ENCODE results near the gene VBP1. TPM values are rescaled to one million over a fixed set of nuclear protein-coding genes. Genes with fewer than 3 reads are reported as not detected.

VBP1 gene
- total RNA-seq, 1 experiment from 2014 or later, result 83.5 TPM

DNA sequence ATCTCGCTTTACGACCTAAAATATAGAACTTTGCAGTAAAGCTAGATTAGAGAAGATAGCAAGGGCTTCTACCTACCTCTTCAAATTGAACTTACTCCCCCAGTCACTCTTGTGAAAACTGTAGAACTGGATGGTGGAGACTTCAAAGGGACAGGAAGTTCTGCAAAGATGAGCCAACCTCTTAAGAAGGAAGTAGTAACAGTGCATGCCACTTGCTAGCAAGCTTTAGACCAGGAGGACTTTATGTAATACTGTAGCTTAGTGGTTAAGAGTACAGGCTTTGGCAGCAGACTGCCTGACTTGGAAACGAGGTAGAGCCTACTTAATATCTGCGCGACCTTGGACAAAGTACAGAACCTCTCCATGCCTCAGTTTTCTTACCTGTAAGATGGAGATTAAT, 27.5 kb upstream of the VBP1 start:
- Histone ChIP-seq H3K27me3 (ENCODE audit: insufficient read depth, low read length) (no peaks in the 10 kb centered on the region), H3K23ac (ENCODE audit: insufficient read length, low read depth, low read length) (no peak overlapping the region), H3T11ph (ENCODE audit: low read length) (no peak overlapping the region), H3K56ac (ENCODE audit: insufficient read length, low read depth, low read length) (no peak overlapping the region), H3K9me3 (ENCODE audit: control insufficient read depth, low read depth, low read length) (peaks cover 7% of the 10 kb centered on the region), H3K4me2 (ENCODE audit: insufficient read depth, insufficient read length, low read length) (no peak overlapping the region), H3K9ac (ENCODE audit: extremely low read depth, insufficient read length, low read length) (no peak overlapping the region), H2BK5ac (ENCODE audit: insufficient read length, low read length) (no peak overlapping the region), H3K79me2 (ENCODE audit: insufficient read depth, low read length) (no peaks in the 10 kb centered on the region), H3K14ac (ENCODE audit: insufficient read depth, low read length) (no peak overlapping the region), H3K4me1 (ENCODE audit: insufficient read depth, low read length) (no peaks in the 10 kb centered on the region), H4K91ac (ENCODE audit: insufficient read length, low read depth, low read length) (no peak overlapping the region), H4K5ac (ENCODE audit: insufficient read length, low read depth, low read length) (no peak overlapping the region), H3K79me1 (ENCODE audit: insufficient read depth, low read depth, low read length, poor library complexity, severe bottlenecking) (no peaks in the 10 kb centered on the region), H3K23me2 (ENCODE audit: insufficient read length, low read depth, low read length, poor library complexity, severe bottlenecking) (no peaks in the 10 kb centered on the region), H3K18ac (ENCODE audit: insufficient read length, low read depth, low read length) (no peak overlapping the region), H2AFZ (ENCODE audit: low read length) (no peak overlapping the region), H2BK15ac (ENCODE audit: low read depth, low read length) (no peak overlapping the region), H2BK20ac (ENCODE audit: low read depth, low read length, poor library complexity, severe bottlenecking) (no peak overlapping the region), H2AK5ac (ENCODE audit: insufficient read length, low read length) (no peak overlapping the region), H4K8ac (replicated peaks; ENCODE audit: insufficient read length, low read depth, low read length) (no peak overlapping the region), H3K27ac (ENCODE audit: insufficient read length, low read depth, low read length) (no peak overlapping the region), H2BK120ac (ENCODE audit: low read depth, low read length, poor library complexity, severe bottlenecking) (no peak overlapping the region), H3K4ac (ENCODE audit: low read depth, low read length) (no peak overlapping the region), H4K20me1 (ENCODE audit: control insufficient read depth, insufficient read depth, insufficient read length) (no peaks in the 10 kb centered on the region), H2BK12ac (ENCODE audit: insufficient read length, low read depth, low read length) (no peak overlapping the region)
- peaks cover 0 to 12% (median 7%) of the 10 kb centered on the region in 3 experiments for H3K36me3 Mint-ChIP-seq (ENCODE audit: insufficient read depth in 1 of 3, low read depth in 3 of 3)
- H3K9me3 Mint-ChIP-seq, result peaks cover 84 to 93% of the 10 kb centered on the region in 2 experiments
- no peak for DNase-seq
- H3K27ac Mint-ChIP-seq, result no peak overlapping the region
- H3K27me3 Mint-ChIP-seq (ENCODE audit: low read depth), result peaks cover 6% of the 10 kb centered on the region
- no CpG with 5 or more reads among the region's 5 CpGs for WGBS (ENCODE audit: extremely low coverage, insufficient read length, low lambda C conversion rate)
- TF ChIP-seq, protein P1, sequence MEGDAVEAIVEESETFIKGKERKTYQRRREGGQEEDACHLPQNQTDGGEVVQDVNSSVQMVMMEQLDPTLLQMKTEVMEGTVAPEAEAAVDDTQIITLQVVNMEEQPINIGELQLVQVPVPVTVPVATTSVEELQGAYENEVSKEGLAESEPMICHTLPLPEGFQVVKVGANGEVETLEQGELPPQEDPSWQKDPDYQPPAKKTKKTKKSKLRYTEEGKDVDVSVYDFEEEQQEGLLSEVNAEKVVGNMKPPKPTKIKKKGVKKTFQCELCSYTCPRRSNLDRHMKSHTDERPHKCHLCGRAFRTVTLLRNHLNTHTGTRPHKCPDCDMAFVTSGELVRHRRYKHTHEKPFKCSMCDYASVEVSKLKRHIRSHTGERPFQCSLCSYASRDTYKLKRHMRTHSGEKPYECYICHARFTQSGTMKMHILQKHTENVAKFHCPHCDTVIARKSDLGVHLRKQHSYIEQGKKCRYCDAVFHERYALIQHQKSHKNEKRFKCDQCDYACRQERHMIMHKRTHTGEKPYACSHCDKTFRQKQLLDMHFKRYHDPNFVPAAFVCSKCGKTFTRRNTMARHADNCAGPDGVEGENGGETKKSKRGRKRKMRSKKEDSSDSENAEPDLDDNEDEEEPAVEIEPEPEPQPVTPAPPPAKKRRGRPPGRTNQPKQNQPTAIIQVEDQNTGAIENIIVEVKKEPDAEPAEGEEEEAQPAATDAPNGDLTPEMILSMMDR (conservative IDR thresholded peaks at IDR 0.05), result no peak
- no peaks in the 10 kb centered on the region for H3K4me1 Mint-ChIP-seq
- no peak overlapping the region for H3K4me3 Mint-ChIP-seq
